IPS-18c (cell line): Measurements from ENCODE around the gene ZFHX3.

Source experiments
- H3K4me3 ChIP-seq: 2 replicates; pipeline ENCODE4 v1.7.0; 2013; ENCODE audit warnings: low read depth, mild to moderate bottlenecking, low read length, moderate library complexity; ENCODE audit not compliant: insufficient read depth
- H3K9me3 ChIP-seq: one replicate; pipeline ENCODE4 v1.6.1; 2013; ENCODE audit warnings: mild to moderate bottlenecking, low read length, moderate library complexity; ENCODE audit not compliant: control insufficient read depth, insufficient read depth

Gene ZFHX3

GRCh38 chr16:73034374-73034773, 13.6 kb downstream of the ZFHX3 start:
- Histone ChIP-seq H3K9me3 (peaks cover 5% of the 10 kb centered on the region), H3K4me3 (no peak overlapping the region)

- Histone ChIP-seq H3K4me3 (no peak overlapping the region; the same call in 1 of the 2 replicates), H3K9me3 (peaks cover 5% of the 10 kb centered on the region)
These were observed 14.5 kb downstream of the ZFHX3 start for GRCh38 chr16:73033271-73033998.

GRCh38 chr16:73032541-73033270, 15.2 kb downstream of the ZFHX3 start:
- H3K4me3 ChIP-seq = no peak overlapping the region

GRCh38 chr16:73031984-73032383, 15.9 kb downstream of the ZFHX3 start:
- H3K4me3 ChIP-seq = no peak overlapping the region

More at GRCh38 chr16:73032541-73033270, 15.2 kb downstream of the ZFHX3 start:
- H3K9me3 ChIP-seq = peaks cover 2% of the 10 kb centered on the region

GRCh38 chr16:73031155-73031866, 16.6 kb downstream of the ZFHX3 start:
- H3K4me3 ChIP-seq = no peak overlapping the region
- peaks cover 2% of the 10 kb centered on the region for H3K9me3 ChIP-seq

More at GRCh38 chr16:73031984-73032383, 15.9 kb downstream of the ZFHX3 start:
- H3K9me3 ChIP-seq = peaks cover 2% of the 10 kb centered on the region

GRCh38 chr16:73028721-73029361, 19.1 kb downstream of the ZFHX3 start:
- Histone ChIP-seq H3K9me3 (peaks cover 2% of the 10 kb centered on the region), H3K4me3 (no peak overlapping the region)

GRCh38 chr16:73028263-73028662, 19.7 kb downstream of the ZFHX3 start:
- Histone ChIP-seq H3K4me3 (no peak overlapping the region), H3K9me3 (peaks cover 2% of the 10 kb centered on the region)

- H3K9me3 ChIP-seq = peaks cover under 1% of the 10 kb centered on the region
- H3K4me3 ChIP-seq = no peak overlapping the region
These were observed 20.2 kb downstream of the ZFHX3 start for GRCh38 chr16:73027685-73028111.

GRCh38 chr16:73026754-73027684, 20.9 kb downstream of the ZFHX3 start:
- no peak overlapping the region for H3K4me3 ChIP-seq
- no peaks in the 10 kb centered on the region for H3K9me3 ChIP-seq

GRCh38 chr16:73025856-73026210, 22.1 kb downstream of the ZFHX3 start:
- Histone ChIP-seq H3K9me3 (no peaks in the 10 kb centered on the region), H3K4me3 (no peak overlapping the region)

- Histone ChIP-seq H3K4me3 (no peak overlapping the region), H3K9me3 (no peaks in the 10 kb centered on the region)
These were observed 22.6 kb downstream of the ZFHX3 start for GRCh38 chr16:73025151-73025855.

- H3K4me3 ChIP-seq = no peak overlapping the region
- peaks cover 2% of the 10 kb centered on the region for H3K9me3 ChIP-seq
These were observed 23.3 kb downstream of the ZFHX3 start for GRCh38 chr16:73024571-73025105.

GRCh38 chr16:73023752-73024570, 24.0 kb downstream of the ZFHX3 start:
- no peak overlapping the region for H3K4me3 ChIP-seq
- H3K9me3 ChIP-seq = peaks cover 3% of the 10 kb centered on the region

- no peak overlapping the region for H3K4me3 ChIP-seq
- H3K9me3 ChIP-seq = peaks cover 3% of the 10 kb centered on the region
These were observed 24.6 kb downstream of the ZFHX3 start for GRCh38 chr16:73023320-73023719.

GRCh38 chr16:73022534-73022933, 25.4 kb downstream of the ZFHX3 start:
- no peak overlapping the region for H3K4me3 ChIP-seq
- peaks cover 3% of the 10 kb centered on the region for H3K9me3 ChIP-seq
